GM13976 (cell line): ENCODE measurements around the gene POLD1.

ENCODE experiments used
- DNase-seq: peaks from one replicate; pipeline ENCODE4 v3.0.0; 2012; ENCODE audit warnings: low spot score
- CTCF ChIP-seq: IDR thresholded peaks from 2 replicates; pipeline ENCODE4 v1.5.1; 2012; ENCODE audit warnings: borderline replicate concordance, mild to moderate bottlenecking; ENCODE audit not compliant: insufficient read depth; ENCODE audit errors: extremely low read depth, missing control alignments, control extremely low read depth
- in situ Hi-C: fragments of 300-500 bp; cut with MboI; formaldehyde crosslinking; loops from one replicate; pipeline ENCODE4 v1.12.0; 2022; ENCODE audit warnings: low sequenced_read_pairs, mixed read lengths, inconsistent platforms; ENCODE audit not compliant: unreplicated experiment

The POLD1 gene

DNA sequence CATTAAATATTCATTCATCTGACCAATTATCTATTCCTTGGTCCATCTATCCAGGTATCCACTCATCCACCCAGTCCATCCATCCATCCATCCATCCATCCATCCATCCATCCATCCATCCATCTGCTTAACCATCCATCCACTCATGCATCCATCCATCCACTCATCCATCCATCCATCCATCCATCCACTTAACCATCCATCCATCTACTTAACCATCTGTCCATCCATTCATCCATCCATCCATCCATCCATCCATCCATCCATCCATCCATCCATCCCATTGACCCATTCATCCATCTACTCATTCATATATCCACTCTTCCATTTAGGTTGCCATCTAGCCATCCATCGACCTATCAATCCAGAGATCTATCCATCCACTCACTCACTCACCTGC lies 59.9 kb downstream of the POLD1 start:
- no peak for TF ChIP-seq CTCF
- in situ Hi-C loops, result no loop called here
- DNase-seq, result no peak

GRCh38 chr19:50447053-50447452 lies 62.9 kb downstream of the POLD1 start:
- no peak for TF ChIP-seq CTCF
- no peak for DNase-seq
- in situ Hi-C loops, result no loop called here

DNA sequence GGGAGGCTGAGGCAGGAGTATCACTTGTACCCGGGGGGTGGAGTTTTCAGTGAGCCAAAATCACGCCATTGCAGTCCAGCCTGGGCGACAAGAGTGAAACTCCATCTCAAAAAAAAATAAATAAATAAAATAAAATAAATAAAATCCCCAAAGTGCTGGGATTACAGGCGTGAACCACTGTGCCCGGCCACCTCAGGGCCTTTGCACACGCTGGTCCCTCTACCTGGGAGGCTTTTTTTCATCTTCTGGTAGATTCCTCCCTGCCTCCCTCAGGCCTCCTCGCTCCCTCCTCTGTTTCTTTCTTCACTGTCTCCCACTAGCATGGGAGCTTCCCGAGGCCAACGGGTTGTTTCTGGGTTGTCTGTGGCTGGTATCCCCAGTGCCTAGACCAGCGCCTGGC lies 63.6 kb downstream of the POLD1 start:
- DNase-seq, result no peak
- TF ChIP-seq CTCF, result no peak
- in situ Hi-C loops, result no loop called here

DNA sequence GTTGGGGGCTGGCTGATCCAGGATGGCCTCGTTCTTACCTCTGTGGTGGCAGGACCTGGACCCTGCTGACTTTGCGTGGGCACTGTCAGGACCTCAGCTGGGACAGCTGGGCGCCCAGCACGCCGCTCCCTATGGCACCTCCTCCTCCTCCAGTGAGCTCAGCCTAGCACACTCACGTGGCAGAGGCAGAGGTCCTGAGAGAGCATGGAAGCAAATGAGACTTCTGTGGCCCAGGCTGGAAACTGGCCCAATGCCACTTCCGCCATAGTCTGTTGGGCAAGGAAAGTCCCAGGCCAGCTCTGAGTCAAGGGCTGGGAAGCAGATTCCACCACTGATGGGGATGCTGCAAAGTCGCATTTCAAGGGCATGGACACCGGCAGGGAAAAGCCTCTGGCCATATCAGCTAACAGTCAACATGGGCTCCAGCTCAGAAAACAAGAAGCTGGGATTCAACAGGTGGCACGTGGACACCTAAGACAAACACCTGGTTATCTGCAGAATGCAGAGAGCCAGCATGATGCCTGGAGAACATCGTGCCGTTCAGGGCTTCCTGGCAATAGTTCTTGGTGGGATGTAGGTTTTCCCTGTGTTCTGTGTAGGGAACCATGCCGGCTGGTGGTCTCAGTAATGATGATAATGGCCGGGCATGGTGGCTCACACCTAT lies 65.2 kb downstream of the POLD1 start:
- in situ Hi-C loops, result no loop called here
- TF ChIP-seq CTCF, result no peak
- no peak for DNase-seq

GRCh38 chr19:50450369-50451222 lies 66.4 kb downstream of the POLD1 start:
- no peak for DNase-seq
- in situ Hi-C loops, result no loop called here
- no peak for TF ChIP-seq CTCF

DNA sequence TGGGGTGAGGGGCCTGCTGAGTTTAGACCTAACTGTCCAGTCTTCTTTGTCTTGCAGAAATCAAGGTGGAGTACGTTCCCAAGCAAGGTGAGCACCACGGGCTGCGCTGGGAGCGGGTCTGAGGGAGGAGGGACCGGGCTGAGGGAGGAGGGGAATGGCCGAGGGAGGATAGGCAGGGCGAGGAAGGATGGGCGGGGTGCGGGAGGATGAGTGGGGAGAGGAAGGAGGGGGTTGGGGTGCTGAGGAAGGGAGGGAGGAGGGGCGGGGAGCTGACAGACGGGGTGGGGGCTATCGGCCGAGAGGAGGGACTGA lies 67.0 kb downstream of the POLD1 start:
- TF ChIP-seq CTCF, result no peak
- no peak for DNase-seq

More for the DNA sequence above, 67.0 kb downstream of the POLD1 start:
- in situ Hi-C loops, result no loop called here
